NCI-H82 treated with DMSO at 0.1 percent for 48 hours (cell line): ENCODE measurements around the gene PSD2.

Source experiments
- DNase-seq: peaks from one replicate; lab custom pipeline; 2025; ENCODE audit not compliant: unreplicated experiment; lab: John Stamatoyannopoulos, UW

The PSD2 gene

GRCh38 chr5:139810341-139811273 is 15.0 kb downstream of the PSD2 start:
- DNase-seq: no peak

- no peak for DNase-seq
Observed at GRCh38 chr5:139811274-139811607, 15.6 kb downstream of the PSD2 start.

- no peak for DNase-seq
Observed at GRCh38 chr5:139812323-139812722, 16.7 kb downstream of the PSD2 start.

DNA sequence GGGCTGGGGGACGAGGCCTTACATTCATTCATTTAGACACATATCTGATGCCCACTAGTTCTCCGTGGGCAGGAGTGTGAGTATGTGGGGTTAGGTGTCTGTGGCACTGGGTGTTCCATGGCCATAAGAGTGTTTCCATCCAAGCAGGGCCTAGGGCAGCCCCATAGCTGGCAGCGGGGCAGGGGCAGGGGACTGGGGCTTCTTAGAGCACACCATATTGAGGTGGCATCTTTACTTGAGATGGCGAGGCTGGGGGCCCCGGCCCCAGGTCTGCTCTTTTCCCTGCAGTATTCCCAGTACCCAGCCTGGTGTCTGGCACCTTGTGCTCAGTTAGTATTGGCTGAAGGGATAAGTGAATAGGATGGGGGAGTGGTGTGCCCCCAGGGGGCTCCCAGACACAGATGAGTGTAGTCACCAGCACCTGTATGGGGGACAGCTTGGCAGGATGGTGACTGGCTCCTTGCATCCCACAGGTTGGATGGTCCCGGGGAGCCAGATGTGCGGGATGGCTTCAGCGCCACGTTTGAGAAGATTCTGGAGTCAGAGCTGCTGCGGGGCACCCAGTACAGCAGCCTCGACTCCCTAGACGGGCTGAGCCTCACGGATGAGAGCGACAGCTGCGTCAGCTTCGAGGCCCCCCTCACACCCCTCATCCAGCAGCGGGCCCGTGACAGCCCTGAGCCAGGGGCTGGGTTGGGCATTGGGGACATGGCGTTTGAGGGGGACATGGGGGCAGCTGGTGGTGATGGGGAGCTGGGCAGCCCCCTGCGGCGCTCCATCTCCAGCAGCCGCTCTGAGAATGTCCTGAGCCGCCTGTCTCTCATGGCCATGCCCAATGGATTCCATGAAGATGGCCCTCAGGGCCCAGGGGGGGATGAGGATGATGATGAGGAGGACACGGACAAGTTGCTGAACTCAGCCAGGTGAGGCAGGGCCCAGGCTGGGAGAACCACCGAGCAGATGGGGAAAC is 17.5 kb downstream of the PSD2 start:
- no peak for DNase-seq

- no peak for DNase-seq
Observed at GRCh38 chr5:139814191-139814601, 18.6 kb downstream of the PSD2 start.

DNA sequence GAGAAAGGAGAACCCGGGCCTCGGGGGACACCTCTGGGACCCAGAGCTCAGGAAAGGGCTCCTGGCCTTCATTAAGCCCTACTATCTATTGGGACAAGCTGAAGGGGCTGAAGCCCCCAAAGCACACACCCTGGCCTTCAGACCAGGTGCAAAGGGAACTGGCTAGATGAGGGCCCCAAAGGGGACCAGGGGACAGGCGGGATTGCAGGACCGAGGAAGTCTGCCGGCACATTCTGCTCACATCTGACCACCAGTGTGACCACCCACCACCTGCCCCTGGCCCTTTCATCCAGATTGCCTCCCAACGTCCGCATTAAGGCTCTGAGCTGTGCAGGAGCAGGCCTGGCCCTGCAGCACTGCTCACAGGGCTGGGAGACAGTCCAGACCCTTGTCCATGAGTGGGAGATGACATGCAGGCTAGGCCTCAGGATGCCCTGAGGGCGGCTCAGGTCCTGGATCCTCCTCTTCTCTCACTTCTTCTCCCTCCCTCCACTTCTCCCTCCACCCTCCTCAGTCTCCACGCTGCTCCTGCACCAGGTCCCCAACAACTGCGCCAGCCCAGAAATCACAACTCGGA is 19.2 kb downstream of the PSD2 start:
- no peak for DNase-seq

GRCh38 chr5:139816566-139816965 is 21.0 kb downstream of the PSD2 start:
- no peak for DNase-seq

DNA sequence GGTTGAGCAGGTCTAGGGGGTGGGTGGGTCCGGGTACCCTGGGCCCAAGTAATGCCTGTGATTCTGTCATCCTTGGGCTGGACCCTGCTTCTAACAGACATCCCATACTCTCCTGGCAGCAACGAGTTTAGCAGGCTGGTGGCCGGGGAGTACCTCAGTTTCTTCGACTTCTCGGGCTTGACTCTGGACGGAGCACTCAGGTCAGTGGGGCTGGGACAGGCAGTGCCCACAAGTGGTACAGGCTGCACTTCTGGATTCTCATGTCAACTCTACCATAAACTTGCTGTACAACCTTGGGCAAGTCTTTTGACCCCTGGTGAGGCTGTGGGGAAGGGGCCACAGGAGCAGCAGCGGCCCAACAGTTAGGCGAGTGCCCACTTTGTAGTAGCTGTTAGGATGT is 21.8 kb downstream of the PSD2 start:
- DNase-seq: no peak

DNA sequence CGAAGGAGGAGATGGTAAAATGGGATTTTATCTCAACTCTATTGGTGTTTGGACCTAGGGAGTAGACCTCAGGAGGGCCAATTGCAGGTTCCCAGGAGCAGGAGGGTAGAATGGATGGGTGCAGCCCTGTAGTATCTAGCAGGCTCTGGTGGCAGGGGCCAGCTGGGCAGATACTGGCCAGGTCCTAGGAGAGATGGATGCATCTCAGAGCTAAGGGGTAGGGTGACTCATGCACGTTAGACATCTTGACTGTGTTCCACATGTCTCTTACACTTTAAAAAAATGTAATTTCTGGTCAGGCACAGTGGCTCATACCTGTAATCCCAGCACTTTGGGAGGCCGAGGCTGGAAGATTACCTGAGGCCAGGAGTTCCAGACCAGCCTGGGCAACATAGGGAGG is 22.4 kb downstream of the PSD2 start:
- no peak for DNase-seq

- DNase-seq: no peak
Observed at GRCh38 chr5:139820130-139820529, 24.5 kb downstream of the PSD2 start.

- no peak for DNase-seq
Observed at GRCh38 chr5:139820606-139821005, 25.0 kb downstream of the PSD2 start.

- no peak for DNase-seq
Observed at GRCh38 chr5:139821806-139822552, 26.4 kb downstream of the PSD2 start.

DNA sequence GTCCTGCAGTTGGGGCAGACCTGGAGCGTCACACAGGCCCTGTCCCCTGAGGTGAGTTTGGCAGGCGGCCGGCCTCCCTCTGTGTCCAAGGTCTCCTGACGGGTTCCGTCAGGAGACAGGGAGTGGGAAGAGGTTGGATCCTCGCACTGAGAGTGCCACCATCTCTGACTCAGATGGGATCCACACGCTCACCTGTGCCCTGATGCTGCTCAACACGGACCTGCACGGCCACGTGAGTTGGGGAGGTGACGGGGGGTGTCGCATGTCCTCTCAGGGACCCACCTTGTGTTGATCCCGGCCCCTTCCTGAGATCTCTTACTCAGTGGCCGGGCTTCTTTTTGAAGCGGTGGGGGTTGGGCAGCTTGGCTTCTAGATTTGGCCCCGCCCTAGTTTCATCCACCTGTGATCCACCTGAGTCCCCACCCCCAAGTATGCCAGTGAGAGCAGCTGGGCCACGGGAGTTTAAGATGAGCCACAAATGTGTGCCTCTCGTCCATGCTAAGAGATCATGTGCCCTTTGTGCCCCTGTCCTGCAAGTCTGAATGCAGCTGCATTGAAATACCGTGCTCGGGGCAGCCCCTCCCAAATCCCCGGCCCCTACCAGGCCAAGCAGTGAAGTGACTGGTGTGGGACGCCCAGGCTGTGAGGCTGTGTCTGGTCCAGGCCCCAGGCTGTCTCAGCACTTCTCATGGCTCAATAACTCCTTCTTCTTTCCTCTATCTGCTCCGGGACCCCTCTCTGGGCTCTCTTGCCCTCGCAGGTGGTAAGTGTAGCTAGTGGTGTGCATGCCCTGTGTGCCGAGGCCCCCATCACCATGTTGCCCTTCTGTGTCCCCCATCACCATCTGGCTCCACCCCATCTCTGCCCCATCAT is 27.2 kb downstream of the PSD2 start:
- DNase-seq: no peak

DNA sequence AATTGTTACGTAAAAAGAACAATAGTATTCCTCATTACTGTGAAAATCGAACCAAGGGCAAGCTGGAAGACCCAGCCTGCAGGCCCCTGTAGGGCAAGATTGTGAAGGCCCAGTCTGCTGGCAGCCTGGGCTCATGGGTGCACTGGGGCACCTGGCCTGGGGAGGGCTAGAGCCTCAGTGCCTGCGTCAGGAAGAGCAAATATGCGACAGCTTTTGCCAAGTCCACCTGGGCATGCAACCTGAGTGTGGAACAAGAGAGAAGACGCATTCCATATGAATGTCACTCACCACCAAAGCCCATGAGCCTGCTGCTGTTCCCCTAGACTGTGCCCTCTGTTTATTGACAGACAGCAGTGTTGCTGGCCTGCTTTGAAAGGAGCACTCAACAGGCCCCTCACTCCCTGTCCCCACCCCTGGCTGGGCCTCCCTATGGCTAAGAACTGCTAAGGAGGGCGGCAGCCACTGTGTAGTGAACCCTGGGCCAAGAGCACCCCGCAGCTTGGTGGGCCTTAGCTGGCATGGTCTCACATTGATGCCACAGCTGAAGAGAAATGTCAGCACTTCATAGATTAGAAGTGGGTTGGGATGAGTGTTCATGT is 28.2 kb downstream of the PSD2 start:
- no peak for DNase-seq

- DNase-seq: no peak
Observed at GRCh38 chr5:139825690-139826089, 30.1 kb downstream of the PSD2 start.

GRCh38 chr5:139828207-139828895 is 32.7 kb downstream of the PSD2 start:
- no peak for DNase-seq

- DNase-seq: no peak
Observed at GRCh38 chr5:139829471-139829870, 33.9 kb downstream of the PSD2 start.

DNA sequence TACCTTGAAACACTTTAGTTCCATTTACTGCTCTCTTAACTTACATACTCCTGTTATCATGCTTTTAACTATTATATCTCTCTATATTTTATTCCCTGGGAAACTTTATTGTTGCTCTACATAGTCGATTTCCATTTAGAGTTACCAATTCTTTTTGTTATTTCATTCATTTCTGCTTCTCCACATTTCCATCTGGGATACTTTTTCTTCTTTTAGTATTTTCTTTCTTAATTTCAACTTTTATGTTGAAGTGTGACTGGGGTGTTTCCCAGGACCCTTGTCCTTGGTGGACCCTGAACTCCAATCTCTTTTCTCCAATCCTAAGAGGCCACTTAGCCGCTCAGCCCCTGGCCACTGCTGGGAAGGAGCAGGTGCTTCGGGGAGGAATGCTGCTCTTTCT is 36.0 kb downstream of the PSD2 start:
- no peak for DNase-seq

DNA sequence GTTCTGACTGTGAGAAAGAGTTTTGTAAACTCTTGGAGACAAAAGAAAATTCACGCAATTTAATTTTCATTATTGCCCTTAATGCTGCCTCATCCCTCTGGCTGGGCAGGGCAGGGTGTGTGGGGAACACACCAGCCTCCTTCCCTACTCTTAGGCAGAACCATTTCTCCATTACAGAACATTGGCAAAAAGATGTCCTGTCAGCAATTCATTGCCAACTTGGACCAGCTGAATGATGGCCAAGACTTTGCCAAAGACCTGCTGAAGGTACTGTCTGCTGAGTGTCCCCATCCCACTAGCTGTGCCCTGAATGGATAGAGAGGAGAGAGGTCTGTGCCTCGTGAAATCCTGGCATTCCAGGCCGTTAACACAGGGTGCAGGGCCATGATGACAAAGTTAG is 37.9 kb downstream of the PSD2 start:
- DNase-seq: no peak
